GM12892 (cell line): ENCODE data around the gene STK40.

Experiments
- POLR2A ChIP-seq: IDR thresholded peaks from 2 replicates; pipeline ENCODE4 v1.6.1; 2011; ENCODE audit warnings: low read depth, low read length, control low read depth
- POLR2AphosphoS5 ChIP-seq: IDR thresholded peaks from 2 replicates; pipeline ENCODE4 v1.6.1; 2011; ENCODE audit warnings: low read depth, low read length, control low read depth
- TAF1 ChIP-seq: IDR thresholded peaks from 2 replicates; pipeline ENCODE4 v1.6.1; 2011; ENCODE audit warnings: low read depth, mild to moderate bottlenecking, control low read depth, low read length, borderline replicate concordance

DNA sequence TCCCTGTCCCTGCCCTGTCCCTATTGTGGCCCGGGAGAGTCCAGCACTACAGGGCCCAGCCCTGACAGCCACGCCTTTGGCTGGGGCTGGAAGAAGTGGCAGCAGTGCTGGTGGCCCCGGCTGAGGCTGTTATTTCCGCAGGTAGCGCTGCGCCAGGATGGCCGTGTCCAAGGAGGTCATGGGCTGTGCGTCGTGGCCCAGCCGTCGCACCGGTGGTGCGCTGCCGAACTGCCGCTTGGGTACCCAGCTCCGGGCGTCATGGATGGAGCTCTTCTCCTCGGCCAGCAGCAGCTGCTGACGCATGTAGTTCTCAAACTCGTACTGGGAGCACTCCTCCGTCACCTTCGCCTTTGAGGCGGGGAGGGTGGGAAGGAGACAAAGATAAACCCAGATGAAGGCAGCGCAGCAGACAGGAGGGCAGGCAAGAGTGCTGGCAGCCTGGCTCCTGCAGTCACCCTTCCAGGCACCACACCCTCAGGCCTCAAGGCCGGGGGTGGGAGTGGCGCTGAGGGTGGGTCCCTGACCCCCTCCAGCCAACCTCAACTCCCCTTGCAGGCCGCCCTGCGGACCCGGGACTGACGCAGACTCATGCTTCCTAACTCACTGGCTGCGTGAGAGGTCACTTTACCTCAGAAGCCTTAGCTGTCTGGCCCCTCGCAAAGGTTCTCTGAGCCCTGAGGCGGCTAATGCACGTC lies 44.0 kb downstream of the STK40 start:
- TF ChIP-seq POLR2AphosphoS5 = no peak
- TF ChIP-seq POLR2A = no peak
- TF ChIP-seq TAF1 = no peak
